Stimulated activated CD4-positive, alpha-beta T cell treated with anti-CD3 and anti-CD28 coated beads, Interleukin-4, amount 100 ng/mL, for 24 hours (primary cell): Measurements from ENCODE around the gene DSC1.
"Not testable (repeated sequence)": the region's sequence is repeated elsewhere in the genome, so short reads cannot be mapped to it uniquely, and the experiment has no call there.

Source experiments
- DNase-seq: peaks from one replicate; pipeline ENCODE4 v3.0.0-alpha.2; 2020

Gene DSC1

DNA sequence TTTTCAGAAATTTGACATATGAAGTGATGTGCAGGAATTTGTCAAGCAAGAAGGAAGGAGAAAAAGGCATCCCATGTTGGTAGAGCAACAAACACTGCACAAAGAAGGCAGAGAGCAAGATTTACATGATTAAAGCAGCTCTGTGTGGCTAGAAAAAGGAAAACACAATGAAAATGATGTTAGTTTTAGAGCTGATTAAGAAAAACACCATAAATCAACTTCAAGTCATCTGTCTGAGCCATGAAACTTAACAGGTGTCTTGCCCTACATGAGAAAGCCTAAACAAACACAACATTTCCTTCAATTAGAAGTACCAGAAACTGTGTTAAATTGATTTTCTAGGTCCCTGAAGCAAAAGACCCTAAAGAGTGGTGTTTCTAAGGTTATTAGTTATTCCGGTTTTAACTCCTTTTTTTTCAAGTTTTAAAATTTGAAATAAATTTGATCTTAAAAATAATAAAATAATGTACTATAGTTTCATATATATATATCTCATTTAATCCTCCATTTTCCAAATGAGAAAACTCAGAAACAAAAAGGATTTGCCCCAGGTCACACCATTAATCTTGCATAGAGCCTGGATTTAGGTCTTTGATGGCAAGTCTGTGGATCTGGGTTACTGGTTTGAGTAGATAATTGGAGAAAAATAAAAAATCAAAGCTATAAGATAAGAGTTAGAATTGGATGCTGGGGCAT is 8.6 kb upstream of the DSC1 start:
- DNase-seq, result no peak

GRCh38 chr18:31170335-31170734 is 7.7 kb upstream of the DSC1 start:
- DNase-seq, result no peak

DNA sequence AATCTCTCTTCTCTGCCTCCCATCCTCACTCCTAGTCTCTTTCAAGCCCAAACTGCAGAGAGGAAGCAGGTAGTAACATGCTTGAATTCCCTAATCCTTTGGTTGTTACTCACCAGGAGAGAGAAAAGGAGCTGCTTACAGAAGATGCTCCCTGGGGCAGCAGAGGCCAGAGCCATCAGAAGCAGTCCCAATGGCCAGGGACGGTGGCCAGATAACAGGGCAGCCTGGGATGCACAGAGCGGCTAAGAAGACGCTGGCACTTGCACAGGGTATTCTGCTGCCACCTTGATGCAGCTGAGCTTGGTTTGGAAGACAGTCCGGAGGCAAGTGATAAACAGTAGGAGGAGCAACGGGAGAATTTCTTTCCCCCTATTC is 250 bp downstream of the DSC1 start:
- DNase-seq, result no peak

DNA sequence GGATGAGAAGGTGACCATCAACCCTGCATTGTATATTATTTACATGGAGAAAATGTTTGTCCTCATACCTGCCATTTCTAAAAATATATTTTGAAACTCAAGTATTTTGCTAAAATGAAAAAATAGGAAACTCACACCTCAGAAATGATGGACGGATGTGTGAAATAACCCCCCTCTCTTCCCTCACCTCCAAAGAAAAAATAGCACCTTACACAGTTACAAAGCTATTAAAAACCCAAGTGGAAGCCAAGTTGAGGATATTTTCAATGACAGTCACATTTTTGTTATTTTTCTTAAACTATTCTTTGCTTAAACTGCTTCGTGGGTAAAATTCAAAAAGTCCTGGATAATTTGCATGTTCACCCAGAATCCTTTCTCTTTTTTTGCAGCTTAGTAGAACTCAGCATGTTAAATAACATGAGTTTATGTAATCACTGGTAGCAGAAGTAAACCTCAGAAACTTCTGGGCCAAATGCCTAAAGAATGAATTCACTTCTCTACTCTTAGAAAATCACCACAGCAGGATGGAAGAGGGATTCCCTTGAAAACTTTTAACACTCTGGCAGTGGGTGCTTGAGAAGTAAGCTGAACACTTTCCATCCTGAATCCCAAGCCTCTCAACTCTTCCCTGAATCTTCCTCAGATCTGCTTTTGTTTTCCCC is 768 bp downstream of the DSC1 start:
- no peak for DNase-seq

GRCh38 chr18:31156821-31157763 is 5.6 kb downstream of the DSC1 start:
- DNase-seq, result no peak

- DNase-seq, result no peak
Measured at GRCh38 chr18:31155498-31155897, 7.2 kb downstream of the DSC1 start.

GRCh38 chr18:31154181-31154580 is 8.5 kb downstream of the DSC1 start:
- DNase-seq, result no peak

- no peak for DNase-seq
Measured at GRCh38 chr18:31149351-31149750, 13.3 kb downstream of the DSC1 start.

GRCh38 chr18:31148600-31148999 is 14.1 kb downstream of the DSC1 start:
- no peak for DNase-seq

DNA sequence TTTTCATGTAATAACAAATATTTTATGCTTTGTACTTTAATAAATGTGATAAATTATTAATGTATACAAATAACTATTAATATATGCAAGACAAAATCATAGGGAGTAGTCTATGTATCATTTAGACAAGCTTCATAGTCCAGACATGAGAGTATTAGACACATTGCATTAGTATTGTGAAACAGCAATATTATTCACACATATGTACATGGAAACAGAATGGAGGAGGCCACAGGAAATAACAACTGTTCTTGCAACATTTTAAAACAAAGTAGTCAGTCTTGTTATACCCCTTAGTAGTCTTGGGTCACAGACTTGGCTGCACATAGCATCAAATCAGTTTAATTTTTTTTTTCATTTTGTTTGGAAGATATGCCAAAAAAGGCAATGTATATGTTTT is 15.8 kb downstream of the DSC1 start:
- DNase-seq, result no peak

- no peak for DNase-seq
Measured at GRCh38 chr18:31143025-31143424, 19.6 kb downstream of the DSC1 start.

- DNase-seq, result no peak
Measured at GRCh38 chr18:31138709-31139108, 23.9 kb downstream of the DSC1 start.

DNA sequence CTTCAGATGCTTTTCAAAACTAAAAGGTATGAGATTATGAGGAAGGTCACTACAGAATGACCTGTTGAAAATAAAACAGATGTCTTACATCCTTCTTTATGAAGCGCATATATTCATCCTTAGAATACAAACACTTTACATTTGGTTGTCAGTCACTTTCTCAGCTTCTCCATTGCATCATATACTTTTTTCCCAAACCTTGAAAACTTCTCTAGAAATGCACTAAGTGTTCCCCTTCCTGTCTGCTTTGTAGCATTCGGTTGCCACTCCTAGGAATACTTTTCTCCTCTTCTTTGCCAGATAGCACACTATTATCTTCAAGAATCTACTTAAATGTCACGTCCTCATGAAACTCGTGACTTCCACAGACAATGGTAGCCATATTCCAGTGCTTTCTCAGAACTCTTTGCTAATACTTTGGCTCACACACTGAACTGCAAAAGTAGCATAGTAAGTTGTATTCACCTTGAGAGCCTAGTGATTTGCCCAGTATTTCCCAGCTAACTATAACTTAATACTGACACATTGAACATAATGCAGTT is 27.6 kb downstream of the DSC1 start:
- no peak for DNase-seq

DNA sequence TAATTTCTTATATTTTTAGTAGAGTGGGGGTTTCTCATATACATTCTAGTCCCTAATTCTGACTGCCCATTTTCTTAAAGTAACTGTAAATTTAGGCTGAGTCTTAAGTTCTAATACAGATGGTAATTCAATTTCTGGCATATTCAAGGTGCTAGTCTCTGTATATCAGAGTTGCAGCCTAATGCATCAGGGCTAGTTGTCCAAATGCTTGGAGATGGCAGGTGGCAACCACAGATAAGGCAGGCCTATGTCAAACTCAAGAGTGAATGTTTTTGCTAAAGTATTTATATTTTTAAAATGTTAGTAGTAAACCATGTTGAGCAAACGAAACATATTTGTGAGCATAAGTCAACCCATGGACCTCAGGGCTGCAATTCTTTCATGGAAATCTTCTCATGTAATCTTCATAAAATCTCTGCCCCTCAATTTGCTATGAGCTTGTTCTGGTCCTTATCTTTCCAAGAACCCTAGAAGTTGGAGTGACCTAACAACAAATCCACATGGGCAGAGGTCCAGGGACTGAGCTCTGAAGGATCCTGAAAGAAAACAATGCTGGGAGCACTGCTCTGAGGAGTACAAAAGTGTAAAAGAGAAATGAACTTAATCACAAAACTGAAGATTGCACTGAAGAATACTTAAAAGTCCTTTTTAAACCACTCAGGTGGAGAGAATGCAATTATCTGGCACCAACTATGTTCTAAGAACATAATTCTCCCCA is 33.1 kb downstream of the DSC1 start:
- DNase-seq, result no peak

- no peak for DNase-seq
Measured at GRCh38 chr18:31125878-31126277, 36.8 kb downstream of the DSC1 start.

DNA sequence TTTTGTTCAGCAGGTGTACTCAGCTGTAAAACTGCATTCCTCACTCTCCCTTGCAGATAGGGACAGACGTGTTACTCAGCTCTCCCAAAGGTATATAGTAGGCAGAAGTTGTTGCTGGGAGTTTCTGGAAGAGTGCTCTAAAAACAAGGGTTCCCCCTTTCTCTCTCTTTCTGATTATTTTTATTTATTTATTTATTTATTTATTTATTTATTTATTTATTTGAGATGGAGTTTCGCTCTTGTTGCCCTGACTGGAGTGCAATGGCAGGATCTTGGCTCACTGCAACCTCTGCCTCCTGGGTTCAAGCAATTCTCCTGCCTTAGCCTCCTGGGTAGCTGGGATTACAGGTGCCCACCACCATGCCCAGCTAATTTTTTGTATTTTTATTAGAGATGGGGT is 39.5 kb downstream of the DSC1 start:
- not testable (repeated sequence) for DNase-seq

- DNase-seq, result no peak
Measured at GRCh38 chr18:31120594-31120993, 42.1 kb downstream of the DSC1 start.

DNA sequence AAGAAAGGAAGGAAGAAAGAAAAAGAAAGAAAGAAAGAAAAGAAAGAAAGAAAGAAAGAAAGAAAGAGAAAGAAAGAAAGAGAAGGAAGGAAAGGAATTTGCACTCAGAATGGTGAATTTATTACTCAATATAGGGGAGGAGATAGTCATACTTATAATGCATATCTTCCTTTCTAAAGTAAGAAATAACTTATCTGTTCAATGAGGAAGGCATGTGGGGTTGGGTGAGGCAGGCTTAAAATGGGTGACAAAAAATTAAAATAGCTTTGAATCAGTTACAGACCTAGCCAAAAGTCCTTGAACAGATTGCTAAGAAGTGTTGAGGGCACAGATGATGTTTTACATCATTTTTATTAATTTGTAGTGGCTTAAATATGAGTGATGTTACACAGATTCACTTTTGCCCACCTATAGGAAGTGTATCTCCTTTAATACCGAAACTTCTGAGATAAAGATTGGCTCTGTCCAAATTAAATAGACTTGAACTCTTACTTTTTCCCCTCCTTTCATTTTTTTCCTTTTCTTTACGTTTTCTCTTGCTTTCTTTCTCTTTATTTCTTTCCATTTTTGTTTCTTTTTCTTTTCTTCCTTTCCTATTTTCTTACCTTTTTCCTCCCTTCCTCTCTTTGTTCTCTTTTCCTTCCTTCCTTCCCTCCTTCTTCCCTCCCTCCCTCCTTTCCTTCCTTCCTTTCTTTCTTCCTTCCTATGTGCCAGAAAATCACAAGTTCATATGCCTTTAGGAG is 45.6 kb downstream of the DSC1 start:
- no peak for DNase-seq

DNA sequence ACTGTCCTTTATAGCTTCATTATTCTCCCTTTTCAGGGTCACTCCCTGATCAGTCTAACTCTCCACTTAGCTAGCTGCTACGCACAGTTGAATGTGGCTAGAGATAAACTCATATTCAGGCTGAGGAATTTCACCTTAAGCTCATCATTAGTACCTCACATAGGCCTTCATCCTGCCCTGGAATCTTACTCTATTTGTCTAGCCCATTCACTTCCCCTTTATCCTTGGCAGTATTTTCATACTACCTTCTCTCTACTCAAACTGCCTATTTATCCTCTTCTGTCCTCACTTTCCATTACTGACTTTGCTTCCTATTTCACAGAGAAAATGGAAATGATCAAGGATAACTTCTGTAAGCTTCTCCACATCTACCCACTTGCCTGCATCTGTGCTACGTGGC is 49.9 kb downstream of the DSC1 start:
- no peak for DNase-seq

GRCh38 chr18:31105733-31106132 is 56.9 kb downstream of the DSC1 start:
- no peak for DNase-seq

DNA sequence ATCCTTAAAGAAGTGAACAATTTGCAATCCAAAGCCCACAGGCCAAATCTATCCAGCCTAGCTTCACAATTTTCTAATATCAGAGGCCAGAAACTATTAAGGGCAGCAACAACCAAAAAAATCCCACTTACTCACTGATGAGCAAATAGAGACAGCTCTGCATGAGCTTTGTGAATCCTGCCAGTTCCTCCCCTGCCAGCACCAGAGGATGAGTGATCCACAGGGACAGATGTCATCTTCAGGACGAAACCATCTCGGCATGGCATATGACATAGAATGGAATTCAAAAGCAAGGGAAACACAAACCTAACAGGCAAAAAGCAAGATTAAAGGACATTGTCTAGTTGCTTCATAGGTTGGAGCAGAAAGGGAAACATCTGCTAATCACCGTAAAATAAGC is 58.2 kb downstream of the DSC1 start:
- no peak for DNase-seq

- DNase-seq, result no peak
Measured at GRCh38 chr18:31103423-31103822, 59.2 kb downstream of the DSC1 start.
